ENCODE measurements around the gene MRPS26. TPM values are rescaled to one million over a fixed set of nuclear protein-coding genes. Genes with fewer than 3 reads are reported as not detected.

The MRPS26 gene
- total RNA-seq, 4 donors from 2014 or later = 71.5 to 86.4 (median 76.5) TPM

DNA sequence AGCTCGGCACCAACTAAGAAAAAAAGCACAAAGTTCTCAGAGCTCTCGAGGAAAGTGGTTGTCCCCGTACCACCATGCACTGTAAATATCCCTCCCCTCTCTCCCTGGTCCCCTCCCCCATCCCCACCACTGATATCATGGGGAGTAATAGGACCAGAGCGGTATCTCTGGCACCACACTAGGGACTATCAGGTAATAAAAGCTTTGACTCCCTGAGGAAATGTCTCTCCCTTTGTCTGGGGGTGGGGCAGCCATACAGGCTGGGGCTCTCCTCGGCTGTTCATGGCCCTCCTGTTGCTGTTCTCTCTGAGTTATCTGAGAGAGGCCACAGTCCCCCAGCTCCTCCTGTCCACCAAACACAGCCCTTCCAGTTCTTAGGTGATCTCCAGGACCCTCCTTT, 7.4 kb upstream of the MRPS26 start:
- no peak overlapping the region for H3K4me3 ChIP-seq (ENCODE audit: low read depth, poor library complexity, severe bottlenecking)
- intact Hi-C loops (cut with DNase I; ENCODE audit: low total_unique reads) = no loop called here
- TF ChIP-seq, protein P1, sequence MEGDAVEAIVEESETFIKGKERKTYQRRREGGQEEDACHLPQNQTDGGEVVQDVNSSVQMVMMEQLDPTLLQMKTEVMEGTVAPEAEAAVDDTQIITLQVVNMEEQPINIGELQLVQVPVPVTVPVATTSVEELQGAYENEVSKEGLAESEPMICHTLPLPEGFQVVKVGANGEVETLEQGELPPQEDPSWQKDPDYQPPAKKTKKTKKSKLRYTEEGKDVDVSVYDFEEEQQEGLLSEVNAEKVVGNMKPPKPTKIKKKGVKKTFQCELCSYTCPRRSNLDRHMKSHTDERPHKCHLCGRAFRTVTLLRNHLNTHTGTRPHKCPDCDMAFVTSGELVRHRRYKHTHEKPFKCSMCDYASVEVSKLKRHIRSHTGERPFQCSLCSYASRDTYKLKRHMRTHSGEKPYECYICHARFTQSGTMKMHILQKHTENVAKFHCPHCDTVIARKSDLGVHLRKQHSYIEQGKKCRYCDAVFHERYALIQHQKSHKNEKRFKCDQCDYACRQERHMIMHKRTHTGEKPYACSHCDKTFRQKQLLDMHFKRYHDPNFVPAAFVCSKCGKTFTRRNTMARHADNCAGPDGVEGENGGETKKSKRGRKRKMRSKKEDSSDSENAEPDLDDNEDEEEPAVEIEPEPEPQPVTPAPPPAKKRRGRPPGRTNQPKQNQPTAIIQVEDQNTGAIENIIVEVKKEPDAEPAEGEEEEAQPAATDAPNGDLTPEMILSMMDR (IDR thresholded peaks at IDR 0.05) = no peak
- TF ChIP-seq POLR2A (IDR thresholded peaks at IDR 0.05) = no peak
- no peak for DNase-seq (ENCODE audit: low spot score in 2 of 2)
- WGBS, 2 donors = 84 to 86% methylated on average over 5 of the region's 5 CpGs

DNA sequence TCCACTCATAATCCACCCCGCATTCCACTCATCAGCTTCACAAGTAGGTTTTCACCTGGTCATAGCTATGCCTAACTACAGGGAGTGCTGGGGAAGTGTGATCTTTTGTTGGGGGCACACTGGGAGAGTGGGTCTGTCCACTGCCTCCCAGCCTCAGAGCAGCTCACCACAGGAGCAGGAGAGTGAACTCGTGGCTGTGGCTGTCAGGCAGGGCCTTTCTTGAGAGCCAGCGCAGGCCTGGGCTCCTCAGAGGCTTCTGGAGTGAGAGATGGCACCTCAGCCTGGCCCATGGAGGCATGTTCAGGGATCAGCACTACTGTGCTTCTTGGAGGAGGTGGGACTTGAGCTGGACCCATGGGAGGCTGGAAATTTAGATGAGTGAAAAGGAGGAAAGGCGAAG, 6.4 kb upstream of the MRPS26 start:
- intact Hi-C loops (cut with DNase I; ENCODE audit: low total_unique reads) = no loop called here
- no peak overlapping the region for H3K4me3 ChIP-seq (ENCODE audit: low read depth, poor library complexity, severe bottlenecking)
- 90 to 93% methylated on average over 4 of the region's 4 CpGs for WGBS, 2 donors
- DNase-seq (ENCODE audit: low spot score in 2 of 2) = no peak
- TF ChIP-seq POLR2A (IDR thresholded peaks at IDR 0.05) = no peak

DNA sequence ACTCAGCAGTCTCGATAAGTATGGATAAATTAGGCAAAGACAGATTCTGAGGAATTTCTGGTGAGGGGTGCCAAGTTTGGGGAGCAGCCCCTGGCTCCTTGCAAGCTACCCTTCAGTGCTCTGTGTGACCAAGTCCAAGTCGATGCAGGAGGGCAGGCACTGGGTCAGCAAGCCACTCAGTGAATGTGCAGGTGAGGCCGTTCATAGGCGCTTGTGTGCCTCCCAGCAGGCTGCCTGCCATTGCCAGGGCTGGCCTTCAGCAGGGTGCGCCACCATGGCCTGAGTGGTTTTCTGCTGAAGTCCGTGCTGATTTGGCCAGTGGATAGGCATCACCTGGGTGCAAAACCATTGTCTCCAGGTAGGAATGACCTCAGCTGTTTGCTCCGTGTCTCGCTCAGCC, 5.8 kb upstream of the MRPS26 start:
- TF ChIP-seq, protein P1 (IDR thresholded peaks at IDR 0.05) = no peak
- TF ChIP-seq POLR2A (IDR thresholded peaks at IDR 0.05) = no peak

DNA sequence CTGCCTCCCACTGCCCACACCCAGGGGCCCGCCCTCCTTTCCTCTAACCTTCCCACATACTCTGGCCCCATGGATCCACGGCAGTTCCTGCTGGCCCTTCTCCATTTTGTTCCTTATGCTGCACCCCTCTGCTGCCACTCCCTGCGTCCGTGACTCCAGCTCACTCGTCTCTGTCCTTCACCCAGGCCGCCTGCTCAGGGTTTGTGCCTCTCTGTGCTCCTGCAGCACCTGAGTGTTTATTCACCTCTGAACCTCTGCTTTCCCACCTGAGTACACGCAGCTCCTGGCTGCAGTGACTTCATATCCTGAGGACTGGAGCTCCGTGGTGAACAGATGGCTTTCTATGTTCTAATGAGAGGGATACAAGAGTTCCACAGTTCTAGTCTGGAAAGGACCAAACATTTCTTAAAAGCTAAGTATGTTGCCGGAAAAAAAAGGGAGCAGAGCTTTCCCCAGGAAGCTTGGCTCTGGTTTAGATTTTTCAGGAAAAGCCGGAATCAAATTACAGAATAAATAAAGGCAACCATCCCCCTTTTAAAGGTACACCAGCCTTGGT, 3.9 kb upstream of the MRPS26 start:
- TF ChIP-seq, protein P1 (IDR thresholded peaks at IDR 0.05) = no peak
- no peak for TF ChIP-seq POLR2A (IDR thresholded peaks at IDR 0.05)
- no peak for DNase-seq (ENCODE audit: low spot score in 2 of 2)
- WGBS, 2 donors = 42 to 46% methylated on average over 10 of the region's 10 CpGs
- intact Hi-C loops (cut with DNase I; ENCODE audit: low total_unique reads) = loop anchor here (10.0 kb wide), 1 partner anchor 283 kb away; no protein-coding TSS in a partner anchor
- H3K4me3 ChIP-seq (ENCODE audit: low read depth, poor library complexity, severe bottlenecking) = no peak overlapping the region

More for the DNA sequence above, 5.8 kb upstream of the MRPS26 start:
- H3K4me3 ChIP-seq (ENCODE audit: low read depth, poor library complexity, severe bottlenecking) = no peak overlapping the region
- DNase-seq (ENCODE audit: low spot score in 2 of 2) = no peak
- intact Hi-C loops (cut with DNase I; ENCODE audit: low total_unique reads) = loop anchor here (10.0 kb wide), 1 partner anchor 285 kb away; no protein-coding TSS in a partner anchor
- WGBS, 2 donors = 90 to 95% methylated on average over 8 of the region's 8 CpGs

DNA sequence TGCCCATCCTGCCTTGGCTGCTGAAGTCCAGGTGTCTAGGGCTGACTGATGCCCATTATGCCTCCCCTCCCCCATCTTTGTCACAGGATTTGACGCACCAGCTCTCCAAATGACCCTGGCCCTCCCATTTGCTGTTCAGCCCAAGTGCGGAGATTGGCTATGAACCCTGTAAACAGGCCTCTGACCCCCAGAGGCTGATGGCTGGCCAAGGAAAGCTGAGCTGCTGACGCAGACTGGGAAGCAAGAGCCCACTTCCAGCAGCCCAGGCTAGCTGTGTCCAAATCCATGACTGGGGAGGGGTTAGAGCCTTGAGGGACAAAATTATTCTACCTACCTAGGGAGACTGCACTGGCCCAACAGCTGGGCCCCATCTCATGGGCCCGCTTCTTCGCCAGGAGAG, 3.2 kb upstream of the MRPS26 start:
- TF ChIP-seq POLR2A (IDR thresholded peaks at IDR 0.05) = no peak
- TF ChIP-seq, protein P1 (IDR thresholded peaks at IDR 0.05) = no peak
- no peak for DNase-seq (ENCODE audit: low spot score in 2 of 2)
- 68 to 94% methylated on average over 5 of the region's 5 CpGs for WGBS, 2 donors
- no peak overlapping the region for H3K4me3 ChIP-seq (ENCODE audit: low read depth, poor library complexity, severe bottlenecking)
- intact Hi-C loops (cut with DNase I; ENCODE audit: low total_unique reads) = loop anchor here (10.0 kb wide), 1 partner anchor 282 kb away; no protein-coding TSS in a partner anchor

DNA sequence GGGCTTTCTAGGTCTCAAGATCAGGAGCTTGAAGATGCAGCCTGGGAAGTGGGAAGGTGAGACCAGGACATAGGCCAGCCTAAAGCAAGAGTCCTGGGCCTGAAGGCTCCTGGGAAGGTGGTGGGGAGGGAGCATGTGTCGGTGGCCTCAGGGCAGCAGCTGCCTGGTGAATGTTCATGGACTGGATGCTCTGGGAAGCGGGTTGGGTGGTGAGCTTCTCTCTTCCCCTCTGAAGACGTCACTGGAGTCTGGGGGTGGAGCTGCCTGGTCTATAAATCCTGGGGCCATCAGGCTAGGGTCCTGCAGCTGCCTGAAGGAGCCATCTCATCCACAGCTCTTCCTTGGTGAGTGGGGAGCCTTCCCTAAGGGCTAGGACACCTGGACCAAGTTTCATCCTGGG, 2.5 kb upstream of the MRPS26 start, which contains the start of gene GNRH2:
Gene GNRH2 (plus strand): TSS at position 301 of the 400 bp plus-strand sequence. CDS start 793 bp downstream, outside the sequence.
- 74% methylated on average over 3 of the region's 3 CpGs for WGBS, 2 donors
- intact Hi-C loops (cut with DNase I; ENCODE audit: low total_unique reads) = loop anchor here (10.0 kb wide), 1 partner anchor 281 kb away; no protein-coding TSS in a partner anchor
- DNase-seq (ENCODE audit: low spot score in 2 of 2) = no peak
- TF ChIP-seq, protein P1 (IDR thresholded peaks at IDR 0.05) = no peak
- no peak for TF ChIP-seq POLR2A (IDR thresholded peaks at IDR 0.05)
- H3K4me3 ChIP-seq (ENCODE audit: low read depth, poor library complexity, severe bottlenecking) = no peak within 1 kb of the TSS
